Endothelial cell of umbilical vein (primary cell): ENCODE data around the gene CPXM2.

ENCODE experiments used
- CTCF ChIP-seq, 2 donors: IDR thresholded peaks; 1 replicate in 1 of 2; 2 replicates in 1 of 2; pipeline ENCODE4 v1.5.1; 2011; ENCODE audit warnings: low read length in 2 of 2, mild to moderate bottlenecking in 2 of 2, moderate library complexity in 2 of 2, control low read depth in 1 of 2, inconsistent platforms in 1 of 2, low read depth in 1 of 2; ENCODE audit not compliant: insufficient read depth in 1 of 2; ENCODE audit errors: extremely low read depth in 1 of 2
- EZH2 ChIP-seq: IDR thresholded peaks from 2 replicates; pipeline ENCODE4 v1.6.1; 2012; ENCODE audit warnings: borderline replicate concordance, low read depth, mild to moderate bottlenecking, moderate library complexity, low read length, inconsistent platforms; ENCODE audit not compliant: severe bottlenecking

- no peak for TF ChIP-seq CTCF (IDR thresholded peaks at IDR 0.05; ENCODE audit: extremely low read depth in 1 of 2, insufficient read depth in 1 of 2, low read depth in 1 of 2, low read length in 2 of 2)
- no peak for TF ChIP-seq EZH2
Measured at GRCh38 chr10:123930340-123931001, 38.9 kb upstream of the CPXM2 start.
